ENCODE measurements around the gene UBN2.

Gene UBN2

GRCh38 chr7:139252451-139252850, 21.4 kb downstream of the UBN2 start:
- Histone ChIP-seq H3K27ac (no peak overlapping the region), H3K4me3 (no peak overlapping the region)
- TF ChIP-seq CTCF (IDR thresholded peaks at IDR 0.05), result no peak
- no peak for DNase-seq (ENCODE audit: low spot score)

GRCh38 chr7:139254281-139254680, 23.2 kb downstream of the UBN2 start:
- TF ChIP-seq CTCF (IDR thresholded peaks at IDR 0.05), result no peak
- Histone ChIP-seq H3K4me3 (no peak overlapping the region), H3K27ac (no peak overlapping the region)
- no peak for DNase-seq (ENCODE audit: low spot score)

GRCh38 chr7:139254728-139255127, 23.7 kb downstream of the UBN2 start:
- H3K27ac ChIP-seq, result no peak overlapping the region
- no peak overlapping the region for H3K4me3 ChIP-seq
- DNase-seq (ENCODE audit: low spot score), result no peak
- TF ChIP-seq CTCF (IDR thresholded peaks at IDR 0.05), result no peak

- Histone ChIP-seq H3K4me3 (no peak overlapping the region), H3K27ac (no peak overlapping the region)
- no peak for TF ChIP-seq CTCF (IDR thresholded peaks at IDR 0.05)
- no peak for DNase-seq (ENCODE audit: low spot score)
These were observed 24.3 kb downstream of the UBN2 start for GRCh38 chr7:139255290-139255689.

GRCh38 chr7:139259142-139259541, 28.1 kb downstream of the UBN2 start:
- no peak overlapping the region for H3K4me3 ChIP-seq
- H3K27ac ChIP-seq, result no peak overlapping the region
- DNase-seq (ENCODE audit: low spot score), result no peak
- no peak for TF ChIP-seq CTCF (IDR thresholded peaks at IDR 0.05)

GRCh38 chr7:139264220-139264619, 33.2 kb downstream of the UBN2 start:
- TF ChIP-seq CTCF (IDR thresholded peaks at IDR 0.05), result no peak
- H3K27ac ChIP-seq, result no peak overlapping the region
- DNase-seq (ENCODE audit: low spot score), result no peak
- H3K4me3 ChIP-seq, result no peak overlapping the region

- TF ChIP-seq CTCF (IDR thresholded peaks at IDR 0.05), result no peak
- H3K27ac ChIP-seq, result no peak overlapping the region
- DNase-seq (ENCODE audit: low spot score), result no peak
- H3K4me3 ChIP-seq, result no peak overlapping the region
These were observed 34.6 kb downstream of the UBN2 start for GRCh38 chr7:139265673-139266072.
